ENCODE data around the gene STK10. TPM values are rescaled to one million over a fixed set of nuclear protein-coding genes. Genes with fewer than 3 reads are reported as not detected.

The STK10 gene
- 14.1 and 14.4 TPM in 2 replicates for total RNA-seq

GRCh38 chr5:172188033-172188892, at the start of gene STK10:
STK10 (minus strand) TSS chr5:172188224; CDS start chr5:172188042, 182 bp downstream.

DNA sequence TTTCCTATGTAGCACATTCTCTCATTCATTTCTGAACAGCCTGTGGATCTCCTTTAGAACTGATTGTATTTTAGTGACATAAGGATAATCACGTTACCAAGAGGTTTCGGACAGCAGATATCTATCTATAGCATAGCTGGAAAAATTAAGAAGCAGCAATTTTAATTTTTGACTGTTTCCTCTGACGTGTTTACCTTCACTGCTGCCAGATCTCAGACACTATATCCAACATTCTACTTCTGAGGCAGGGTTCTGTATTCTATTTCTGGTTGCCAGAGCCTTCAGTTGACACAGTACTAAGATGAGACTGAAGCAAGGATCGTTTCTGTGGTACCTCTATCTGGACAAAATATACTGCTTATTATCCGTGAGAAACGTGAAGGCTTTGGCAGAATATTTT, 5.8 kb upstream of the STK10 start, which contains the start of gene EFCAB9:
Gene EFCAB9, plus strand, starts transcription at position 301 of the 400 bp plus-strand sequence. Its CDS starts 1 bp downstream, at position 302.

GRCh38 chr5:172006321-172007174, 181.5 kb downstream of the STK10 start, which contains the start of gene FBXW11:
FBXW11 (minus strand) TSS chr5:172006638; CDS start chr5:172006502, 136 bp downstream.

Other genes with a start within 250 kb of the STK10 start
- gene FBXW11, start 181.6 kb downstream of the STK10 start, total RNA-seq: 30.5 and 41.0 TPM in 2 replicates
- not detected in 2 replicates for gene EFCAB9, start 5.9 kb upstream of the STK10 start, total RNA-seq
- gene UBTD2, start 95.5 kb upstream of the STK10 start, total RNA-seq: 16.4 and 20.3 TPM in 2 replicates